K562 (cell line): ENCODE measurements around the gene CFL1. TPM values are rescaled to one million over a fixed set of nuclear protein-coding genes. Genes with fewer than 3 reads are reported as not detected.

Experiments
- AFF4 ChIP-seq: sonication (generic); formaldehyde crosslinking; IDR thresholded peaks from 2 replicates; pipeline ENCODE4 v1.8.0; 2023; ENCODE audit warnings: mild to moderate bottlenecking, missing genetic modification reagents
- CREB1 ChIP-seq, 2 experiments: sonication (generic) in 1 of 2; formaldehyde crosslinking in 1 of 2; IDR thresholded peaks; 2 replicates each; pipeline versions ENCODE4 v1.6.1 to v1.8.0; 2012 to 2022; ENCODE audit warnings: inconsistent platforms in 1 of 2, mild to moderate bottlenecking in 1 of 2, missing genetic modification reagents in 1 of 2, moderate library complexity in 1 of 2
- CTCF ChIP-seq, 3 experiments: IDR thresholded peaks in 2 of 3; conservative IDR thresholded peaks in 1 of 3; 2 replicates each; pipeline ENCODE4 v1.5.1; 2011 to 2012; ENCODE audit warnings: low read length in 3 of 3, mild to moderate bottlenecking in 3 of 3, control low read depth in 2 of 3, improper control_type of control experiment in 1 of 3, inconsistent platforms in 1 of 3, low read depth in 1 of 3, mixed read lengths in 1 of 3, moderate library complexity in 1 of 3; ENCODE audit not compliant: insufficient read depth in 2 of 3
- E2F8 ChIP-seq: fragments of 450-650 bp; IDR thresholded peaks from 2 replicates; pipeline ENCODE4 v1.7.1; 2018; ENCODE audit warnings: mild to moderate bottlenecking, low read depth; ENCODE audit not compliant: partially characterized antibody
- GTF2E2 ChIP-seq: fragments of 200-800 bp; sonication (Bioruptor generic); IDR thresholded peaks from 2 replicates; pipeline ENCODE4 v1.6.1; 2016; ENCODE audit warnings: missing genetic modification characterization, missing compliant biosample characterization
- HES1 ChIP-seq: fragments of 450-650 bp; IDR thresholded peaks from 2 replicates; pipeline ENCODE4 v1.6.1; 2016; ENCODE audit warnings: low read depth, mild to moderate bottlenecking, moderate library complexity
- MTF1 ChIP-seq: fragments of 250-450 bp; sonication (Bioruptor Pico); IDR thresholded peaks from 2 replicates; pipeline ENCODE4 v1.9.0; 2021; ENCODE audit warnings: moderate library complexity, mild to moderate bottlenecking, inconsistent platforms, borderline replicate concordance
- MYNN ChIP-seq, 2 experiments: sonication (generic); formaldehyde crosslinking in 1 of 2; IDR thresholded peaks; 2 replicates each; pipeline versions ENCODE4 v1.5.0 to v1.6.1; 2016 to 2020; ENCODE audit warnings: antibody characterized with exemption in 1 of 2, missing genetic modification reagents in 1 of 2
- RBM22 ChIP-seq: fragments of 200-400 bp; formaldehyde crosslinking; IDR thresholded peaks from 2 replicates; pipeline ENCODE4 v1.6.1; 2018; ENCODE audit warnings: low read length, low read depth; ENCODE audit not compliant: poor library complexity, severe bottlenecking
- RNF2 ChIP-seq: sonication (generic); IDR thresholded peaks from 2 replicates; pipeline ENCODE4 v1.6.1; 2016
- SMAD3 ChIP-seq: fragments of 450-650 bp; formaldehyde crosslinking; conservative IDR thresholded peaks from 2 replicates; pipeline ENCODE4 v1.4.0; 2020; ENCODE audit warnings: mild to moderate bottlenecking
- TBP ChIP-seq: optimal IDR thresholded peaks from 2 replicates; pipeline ENCODE3; 2011; ENCODE audit warnings: low read depth, low read length, improper control_type of control experiment
- TRIM28 ChIP-seq: fragments of 450-650 bp; IDR thresholded peaks from 2 replicates; pipeline ENCODE4 v1.6.1; 2017
- ZFPM2 ChIP-seq: fragments of 250-450 bp; sonication (Bioruptor Pico); IDR thresholded peaks from 2 replicates; pipeline ENCODE4 v1.5.1; 2022; ENCODE audit warnings: mild to moderate bottlenecking
- ZNF134 ChIP-seq: fragments of 250-450 bp; sonication (Bioruptor Pico); conservative IDR thresholded peaks from 2 replicates; pipeline ENCODE4 v1.4.0; 2020
- ZNF277 ChIP-seq: fragments of 250-450 bp; sonication (Bioruptor Pico); IDR thresholded peaks from 2 replicates; pipeline ENCODE4 v1.8.0; 2022; ENCODE audit warnings: inconsistent platforms, mild to moderate bottlenecking, moderate library complexity, borderline replicate concordance
- ZNF583 ChIP-seq: fragments of 250-450 bp; sonication (Bioruptor Pico); IDR thresholded peaks from 2 replicates; pipeline ENCODE4 v1.4.0; 2020
- polyA plus RNA-seq, 8 experiments: library from polyadenylated mRNA; depleted of rRNA in 4 of 8; stranded (reverse) in 5 of 8; unstranded in 3 of 8; fragments of >200 nt; fragmentation: Nextera tagmentation in 2 of 8; fragmentation: Illumina TruSeq in 1 of 8; extraction: Ambion mirVana in 2 of 8; extraction: Trizol in 1 of 8; gene quantifications; 2 replicates each; pipeline versions ENCODE4 v1.2.1 to v1.2.3, GENCODE V29; 2011 to 2014; ENCODE audit warnings: inconsistent platforms in 1 of 8, missing spikeins in 1 of 8
- total RNA-seq, 7 experiments: library from RNA; depleted of rRNA in 6 of 7; stranded (reverse); fragments of >200 nt in 6 of 7; fragmentation: Illumina TruSeq in 2 of 7; extraction: Trizol in 2 of 7; gene quantifications; 2 replicates each; pipeline versions ENCODE4 v1.2.1 to v1.2.3, GENCODE V29; 2011 to 2021; ENCODE audit warnings: low replicate concordance in 1 of 7

The CFL1 gene
- total and polyA plus RNA-seq, 9 of the 15 experiments (the other 6 are each of a cell fraction or from before 2014, with no cell fraction given) = 105 to 1,101 (median 859) TPM

GRCh38 chr11:65851083-65851579 is 6.8 kb downstream of the CFL1 start (continued):
- TF ChIP-seq RBM22 (peak; percentile 60), CTCF (IDR thresholded peaks at IDR 0.05 in 2 of 3, conservative IDR thresholded peaks at IDR 0.05 in 1 of 3; ENCODE audit: insufficient read depth in 2 of 3, low read depth in 1 of 3, low read length in 3 of 3) (peak; percentile 50 to 83 (median 54)), ZNF277 (CRISPR knock-in tag) (no peak), GTF2E2 (tag) (no peak), MTF1 (no peak), E2F8 (no peak), SMAD3 (CRISPR knock-in tag) (no peak), RNF2 (no peak), ZFPM2 (CRISPR knock-in tag) (no peak), MYNN (IDR thresholded peaks at IDR 0.05) (0 out of 2 replicates have a peak, but pooled peaks have one; percentile 13), MYNN (CRISPR knock-in tag; IDR thresholded peaks at IDR 0.05) (no peak), CREB1 (IDR thresholded peaks at IDR 0.05) (no peak), CREB1 (CRISPR knock-in tag; IDR thresholded peaks at IDR 0.05) (0 out of 2 replicates have a peak, but pooled peaks have one; percentile 2), ZNF583 (CRISPR knock-in tag) (no peak), TRIM28 (peak; percentile 86), AFF4 (CRISPR knock-in tag) (no peak), HES1 (no peak), ZNF134 (CRISPR knock-in tag) (no peak), TBP (no peak)
